ENCODE data around the gene XAF1.
"Not testable (repeated sequence)": the region's sequence is repeated elsewhere in the genome, so short reads cannot be mapped to it uniquely, and the experiment has no call there.

The XAF1 gene

GRCh38 chr17:6800422-6801027 is 44.7 kb downstream of the XAF1 start:
- DNase-seq (ENCODE audit: insufficient read length, low spot score) (no peak), FAIRE-seq (no peak)
- no peak for TF ChIP-seq CTCF (IDR thresholded peaks at IDR 0.05; ENCODE audit: insufficient read depth, missing control alignments)

DNA sequence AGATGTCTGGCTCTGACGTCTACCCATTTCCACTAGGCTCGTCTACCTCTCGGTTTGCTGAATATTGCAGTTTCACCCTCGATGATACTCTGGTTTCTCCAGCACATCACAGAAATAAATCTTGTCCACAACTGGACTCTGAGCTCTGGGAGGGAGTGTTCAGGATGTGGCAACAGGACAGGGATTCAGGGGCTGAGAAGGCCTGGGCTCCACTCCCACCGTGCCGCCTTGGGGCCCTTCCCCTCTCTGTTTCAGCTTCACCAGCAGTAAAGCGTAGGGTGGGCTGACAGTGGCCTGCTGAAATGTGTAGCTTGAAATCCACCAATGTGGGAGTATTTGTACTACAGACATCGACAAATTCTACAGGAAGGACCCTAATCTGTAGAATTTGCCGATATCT is 55.7 kb downstream of the XAF1 start:
- no peak for FAIRE-seq

DNA sequence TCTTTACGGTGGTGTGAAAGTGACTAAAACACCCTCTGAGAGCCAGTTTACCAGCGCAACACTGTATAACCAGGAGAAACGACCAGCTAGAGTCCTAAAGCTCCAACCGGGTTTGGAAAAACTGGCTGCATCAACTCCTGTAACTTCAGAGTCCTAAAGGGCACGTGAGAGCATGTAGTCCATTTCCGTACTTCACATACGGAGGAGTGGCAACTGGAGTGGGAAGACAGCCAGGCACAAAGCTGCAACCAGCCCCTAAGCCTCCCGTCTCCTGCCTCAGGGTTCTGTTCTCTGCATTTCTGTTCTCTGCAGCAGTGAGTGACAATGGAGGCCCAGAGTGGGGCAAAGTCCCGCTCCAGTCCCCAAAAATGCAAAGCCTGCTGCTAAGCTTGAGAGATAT is 56.4 kb downstream of the XAF1 start:
- no peak for FAIRE-seq
- no peak for TF ChIP-seq CTCF (IDR thresholded peaks at IDR 0.05; ENCODE audit: insufficient read depth, missing control alignments)
- DNase-seq (ENCODE audit: insufficient read length, low spot score), result no peak

More for the DNA sequence above, 55.7 kb downstream of the XAF1 start:
- TF ChIP-seq CTCF (IDR thresholded peaks at IDR 0.05; ENCODE audit: insufficient read depth, missing control alignments), result no peak
- DNase-seq (ENCODE audit: insufficient read length, low spot score), result no peak

- FAIRE-seq (no peak), DNase-seq (ENCODE audit: insufficient read length, low spot score) (no peak)
Measured at GRCh38 chr17:6815775-6816174, 59.9 kb downstream of the XAF1 start.

DNA sequence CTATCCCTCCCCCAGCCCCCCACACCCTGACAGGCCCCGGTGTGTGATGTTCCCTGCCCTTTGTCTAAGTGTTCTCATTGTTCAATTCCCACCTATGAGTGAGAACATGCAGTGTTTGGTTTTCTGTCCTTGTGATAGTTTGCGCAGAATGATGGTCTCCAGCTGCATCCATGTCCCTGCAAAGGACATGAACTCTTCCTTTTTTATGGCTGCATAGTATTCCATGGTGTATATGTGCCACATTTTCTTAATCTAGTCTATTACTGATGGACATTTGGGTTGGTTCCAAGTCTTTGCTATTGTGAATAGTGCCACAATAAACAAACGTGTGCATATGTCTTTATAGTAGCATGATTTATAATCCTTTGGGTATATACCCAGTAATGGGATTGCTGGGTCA is 60.5 kb downstream of the XAF1 start:
- FAIRE-seq; DNase-seq (ENCODE audit: insufficient read length, low spot score): not testable (repeated sequence)

More at GRCh38 chr17:6815775-6816174, 59.9 kb downstream of the XAF1 start:
- TF ChIP-seq CTCF (IDR thresholded peaks at IDR 0.05; ENCODE audit: insufficient read depth, missing control alignments), result no peak

DNA sequence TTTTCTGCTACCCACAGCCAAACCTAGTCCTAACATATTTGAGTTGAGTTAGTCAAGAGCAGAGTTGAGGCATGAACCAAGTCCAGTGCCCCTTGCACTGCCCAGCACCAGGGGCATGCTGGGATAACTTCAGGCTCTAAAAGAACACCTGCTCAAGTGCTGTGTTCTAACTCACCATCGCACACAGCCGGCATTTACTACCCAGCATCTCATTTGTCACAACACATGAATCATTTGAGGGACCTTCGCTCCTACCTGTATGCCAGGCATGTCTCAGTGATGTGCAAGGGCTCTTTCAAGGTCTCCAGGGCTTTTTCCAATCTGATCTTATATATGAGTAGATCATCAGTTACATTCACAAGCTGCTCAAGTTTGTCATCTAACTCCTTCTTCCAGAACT is 63.1 kb downstream of the XAF1 start:
- TF ChIP-seq CTCF (IDR thresholded peaks at IDR 0.05; ENCODE audit: insufficient read depth, missing control alignments), result no peak
- DNase-seq (ENCODE audit: insufficient read length, low spot score) (no peak), FAIRE-seq (no peak)

DNA sequence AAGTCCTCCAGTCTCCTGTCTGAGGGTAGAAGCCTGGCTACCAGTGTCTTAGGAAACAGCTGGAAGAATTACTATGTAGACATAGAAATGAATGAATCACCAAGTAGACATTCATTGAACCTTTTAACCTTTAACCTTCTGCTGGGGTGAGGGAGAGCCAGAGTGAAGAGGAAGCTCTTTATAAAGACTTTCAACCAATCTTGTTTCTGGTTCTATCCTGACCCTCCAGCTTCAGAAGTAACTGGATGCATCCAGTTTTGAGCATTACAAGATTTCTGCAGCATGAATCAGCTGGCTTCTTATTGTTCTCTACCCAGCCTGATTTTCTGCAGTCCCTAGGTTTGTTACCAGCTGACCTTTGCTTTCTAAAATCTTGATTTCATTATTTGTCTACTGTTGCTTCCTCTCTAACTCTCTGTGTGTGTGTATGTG is 67.2 kb downstream of the XAF1 start:
- no peak for FAIRE-seq
- DNase-seq (ENCODE audit: insufficient read length, low spot score), result no peak
- TF ChIP-seq CTCF (IDR thresholded peaks at IDR 0.05; ENCODE audit: insufficient read depth, missing control alignments), result no peak

All from D721Med (cell line).